B cell (primary cell): ENCODE data around the gene DOCK3. TPM values are rescaled to one million over a fixed set of nuclear protein-coding genes. Genes with fewer than 3 reads are reported as not detected.

Experiments used
- ATAC-seq: fragments of 200-7000 bp; cut with Tn5 transposase; one replicate; pipeline ENCODE4 v1.10.0; 2021; ENCODE audit warnings: low read depth, mild to moderate bottlenecking, moderate number of reproducible peaks, moderate library complexity
- CTCF ChIA-PET: fragments of 350-600 bp; sonication (Branson Sonifier 250); formaldehyde crosslinking; loops from one replicate; lab custom pipeline; 2021; ENCODE audit warnings: antibody characterized with exemption, inconsistent platforms; lab: Charles Lee
- POLR2A ChIA-PET: fragments of 350-600 bp; sonication (Branson Sonifier 250); formaldehyde crosslinking; loops from one replicate; lab custom pipeline; 2021; ENCODE audit warnings: antibody characterized with exemption; lab: Charles Lee
- DNase-seq: peaks from one replicate; pipeline ENCODE4 v3.0.0; 2013
- H2AFZ ChIP-seq: 2 replicates; pipeline ENCODE4 v1.6.1; 2012; ENCODE audit warnings: mild to moderate bottlenecking, low read depth, low read length; ENCODE audit not compliant: insufficient read depth, poor library complexity, severe bottlenecking
- H3K27ac ChIP-seq, 2 donors: 1 replicate in 1 of 2; 2 replicates in 1 of 2; pipeline ENCODE4 v1.5.1; 2012 to 2013; ENCODE audit warnings: low read length in 2 of 2, mild to moderate bottlenecking in 2 of 2, moderate library complexity in 1 of 2
- H3K27me3 ChIP-seq, 4 experiments: fragments of 200-600 bp in 1 of 4; sonication (generic) in 1 of 4; replicated peaks in 1 of 4; 1 replicate in 2 of 4; 2 replicates in 2 of 4; pipeline versions ENCODE4 v1.6.1 to v1.7.0; 2013 to 2016; ENCODE audit warnings: low read length in 3 of 4, mild to moderate bottlenecking in 2 of 4, mixed read lengths in 1 of 4, moderate library complexity in 1 of 4; ENCODE audit not compliant: insufficient read depth in 4 of 4, control insufficient read depth in 3 of 4; ENCODE audit errors: control extremely low read depth in 1 of 4
- H3K36me3 ChIP-seq, 2 experiments: replicated peaks in 1 of 2; 1 replicate in 1 of 2; 2 replicates in 1 of 2; pipeline versions ENCODE4 v1.6.1 to v1.7.1; 2013; ENCODE audit warnings: low read length in 1 of 2; ENCODE audit not compliant: insufficient read depth in 2 of 2, control insufficient read depth in 1 of 2; ENCODE audit errors: control extremely low read depth in 1 of 2, extremely low read depth in 1 of 2
- H3K4me1 ChIP-seq, 2 donors: fragments of 200-600 bp in 1 of 2; sonication (generic) in 1 of 2; 1 replicate in 1 of 2; 2 replicates in 1 of 2; pipeline versions ENCODE4 v1.5.1 to v1.6.1; 2013 to 2017; ENCODE audit warnings: low read length in 2 of 2; ENCODE audit not compliant: control insufficient read depth in 2 of 2, insufficient read depth in 2 of 2
- H3K4me2 ChIP-seq: replicated peaks from 2 replicates; pipeline ENCODE3; 2012; ENCODE audit warnings: mild to moderate bottlenecking, low read depth, low read length; ENCODE audit not compliant: poor library complexity, severe bottlenecking
- H3K4me3 ChIP-seq, 5 experiments: fragments of 200-600 bp in 1 of 5; sonication (generic) in 1 of 5; 1 replicate in 3 of 5; 2 replicates in 2 of 5; pipeline versions ENCODE4 v1.5.1 to v1.7.0; 2011 to 2016; ENCODE audit warnings: low read length in 4 of 5, mild to moderate bottlenecking in 4 of 5, low read depth in 2 of 5, control low read depth in 1 of 5, moderate library complexity in 1 of 5; ENCODE audit not compliant: insufficient read depth in 1 of 5; ENCODE audit errors: control extremely low read depth in 1 of 5, extremely low read depth in 1 of 5
- H3K79me2 ChIP-seq: fragments of 200-600 bp; sonication (generic); one replicate; pipeline ENCODE4 v1.6.0; 2016; ENCODE audit warnings: low read length; ENCODE audit not compliant: control insufficient read depth, insufficient read depth
- H3K9ac ChIP-seq: fragments of 200-600 bp; sonication (generic); 2 replicates; pipeline ENCODE4 v1.6.1; 2017; ENCODE audit warnings: mild to moderate bottlenecking, low read length, moderate library complexity
- H3K9me3 ChIP-seq, 3 donors: one replicate each; pipeline versions ENCODE4 v1.6.1 to v1.7.1; 2013; ENCODE audit warnings: low read length in 2 of 3; ENCODE audit not compliant: control insufficient read depth in 2 of 3, insufficient read depth in 1 of 3; ENCODE audit errors: control extremely low read depth in 1 of 3
- H4K20me1 ChIP-seq: 2 replicates; pipeline ENCODE4 v1.6.0; 2012; ENCODE audit warnings: mild to moderate bottlenecking, low read length; ENCODE audit not compliant: insufficient read depth, control insufficient read depth, poor library complexity, severe bottlenecking
- H3K27ac Mint-ChIP-seq: one replicate; pipeline ENCODE4 v1.8.0; 2021; ENCODE audit warnings: mixed read lengths
- H3K27me3 Mint-ChIP-seq: one replicate; pipeline ENCODE4 v1.8.0; 2021; ENCODE audit warnings: mixed read lengths
- H3K4me1 Mint-ChIP-seq: one replicate; pipeline ENCODE4 v1.8.0; 2021; ENCODE audit warnings: mixed read lengths
- H3K4me3 Mint-ChIP-seq: one replicate; pipeline ENCODE4 v1.8.0; 2021; ENCODE audit warnings: mixed read lengths
- H3K9me3 Mint-ChIP-seq: one replicate; pipeline ENCODE4 v1.8.0; 2022; ENCODE audit warnings: mixed read lengths; ENCODE audit not compliant: insufficient read depth
- EZH2 ChIP-seq: IDR thresholded peaks from 2 replicates; pipeline ENCODE4 v1.6.1; 2012; ENCODE audit warnings: borderline replicate concordance, low read depth, mild to moderate bottlenecking, moderate library complexity, low read length; ENCODE audit not compliant: insufficient read depth, poor library complexity, severe bottlenecking
- WGBS: methylation state at CpG from one replicate; pipeline ENCODE4 v1.1.5; 2013; ENCODE audit warnings: missing lambda C conversion rate; ENCODE audit not compliant: insufficient coverage; 5-methylcytosine and 5-hydroxymethylcytosine counted together
- intact Hi-C: fragments of 100-400 bp; cut with micrococcal nuclease; formaldehyde crosslinking; loops from one replicate; pipeline ENCODE4 v1.10.0; 2022
- polyA plus RNA-seq: library from polyadenylated mRNA; depleted of rRNA; stranded (reverse); fragments of >200 nt; gene quantifications from 2 replicates; pipeline ENCODE4 v1.2.3, GENCODE V29; 2012
- total RNA-seq, 2 donors: library from RNA; stranded (reverse); fragments of 120-200 nt in 1 of 2; gene quantifications; 1 replicate in 1 of 2; 2 replicates in 1 of 2; pipeline versions ENCODE4 v1.2.3 to v1.2.4, GENCODE V29; 2013 to 2022
- TF ChIP-seq, protein P1 (sequence below): fragments of 200-600 bp; IDR thresholded peaks from one replicate; pipeline ENCODE4 v1.8.0; 2022; ENCODE audit warnings: antibody characterized with exemption, mild to moderate bottlenecking

DOCK3 gene
- total and polyA plus RNA-seq, 2 donors (not counting 1 experiment from before 2014, with no cell fraction given): 0.06 to 0.30 TPM

DNA sequence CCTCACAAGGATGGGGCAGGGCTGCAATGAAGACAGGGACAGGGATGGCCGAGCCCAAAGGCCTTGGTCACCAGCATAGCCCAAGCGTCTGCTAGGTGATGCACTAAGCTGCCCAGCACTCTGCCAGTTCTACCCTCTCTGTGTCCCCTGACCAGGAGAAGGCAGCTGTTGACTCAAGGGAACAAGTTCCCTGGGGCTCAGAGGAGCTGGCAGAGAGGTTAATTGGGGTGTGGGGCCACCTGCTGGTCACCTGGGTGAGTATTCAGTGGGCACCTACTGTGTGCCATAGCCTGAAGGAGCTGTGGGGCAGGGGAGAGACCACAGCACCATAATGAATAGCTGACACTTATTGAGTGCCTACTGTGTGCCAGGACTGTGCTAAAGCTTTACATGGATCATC lies 22.0 kb upstream of the DOCK3 start:
- H2AFZ ChIP-seq: no peak overlapping the region
- 95% methylated on average over 2 of the region's 2 CpGs for WGBS
- intact Hi-C loops: loop anchor here (1.0 to 2.0 kb wide), 2 partner anchors 83 to 216 kb away; partner anchors contain the start of gene HEMK1
- no peaks in the 10 kb centered on the region for H3K27me3 ChIP-seq
- no peaks in the 10 kb centered on the region for H3K4me1 ChIP-seq
- H3K4me2 ChIP-seq: no peak overlapping the region
- no peak overlapping the region for H3K27ac Mint-ChIP-seq
- H3K4me3 Mint-ChIP-seq: no peak overlapping the region
- peaks cover 0 to 4% of the 10 kb centered on the region in 2 experiments for H3K36me3 ChIP-seq
- TF ChIP-seq, protein P1, sequence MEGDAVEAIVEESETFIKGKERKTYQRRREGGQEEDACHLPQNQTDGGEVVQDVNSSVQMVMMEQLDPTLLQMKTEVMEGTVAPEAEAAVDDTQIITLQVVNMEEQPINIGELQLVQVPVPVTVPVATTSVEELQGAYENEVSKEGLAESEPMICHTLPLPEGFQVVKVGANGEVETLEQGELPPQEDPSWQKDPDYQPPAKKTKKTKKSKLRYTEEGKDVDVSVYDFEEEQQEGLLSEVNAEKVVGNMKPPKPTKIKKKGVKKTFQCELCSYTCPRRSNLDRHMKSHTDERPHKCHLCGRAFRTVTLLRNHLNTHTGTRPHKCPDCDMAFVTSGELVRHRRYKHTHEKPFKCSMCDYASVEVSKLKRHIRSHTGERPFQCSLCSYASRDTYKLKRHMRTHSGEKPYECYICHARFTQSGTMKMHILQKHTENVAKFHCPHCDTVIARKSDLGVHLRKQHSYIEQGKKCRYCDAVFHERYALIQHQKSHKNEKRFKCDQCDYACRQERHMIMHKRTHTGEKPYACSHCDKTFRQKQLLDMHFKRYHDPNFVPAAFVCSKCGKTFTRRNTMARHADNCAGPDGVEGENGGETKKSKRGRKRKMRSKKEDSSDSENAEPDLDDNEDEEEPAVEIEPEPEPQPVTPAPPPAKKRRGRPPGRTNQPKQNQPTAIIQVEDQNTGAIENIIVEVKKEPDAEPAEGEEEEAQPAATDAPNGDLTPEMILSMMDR: peak; percentile 27
- TF ChIP-seq EZH2: no peak
- H3K27me3 Mint-ChIP-seq: no peaks in the 10 kb centered on the region
- no peaks in the 10 kb centered on the region for H3K4me1 Mint-ChIP-seq
- H3K4me3 ChIP-seq: no peak overlapping the region
- DNase-seq (peak; percentile 56), ATAC-seq (peak; percentile 68)
- ChIA-PET POLR2A (interaction anchor here (0.7 to 1.1 kb wide), 2 partner anchors 37 to 83 kb away, joined by 3 to 4 read pairs; partner anchors contain the start of gene HEMK1), CTCF (interaction anchor here (0.7 to 11.8 kb wide), 16 partner anchors 9 to 302 kb away, joined by 3 to 224 read pairs (median 4); partner anchors contain the start of genes C3orf18, CISH, CYB561D2 and DOCK3)
- no peaks in the 10 kb centered on the region for H4K20me1 ChIP-seq
- H3K9me3 Mint-ChIP-seq: no peaks in the 10 kb centered on the region
- no peak overlapping the region for H3K27ac ChIP-seq
- no peak overlapping the region for H3K9ac ChIP-seq
- no peaks in the 10 kb centered on the region for H3K9me3 ChIP-seq
- H3K79me2 ChIP-seq: no peaks in the 10 kb centered on the region

DNA sequence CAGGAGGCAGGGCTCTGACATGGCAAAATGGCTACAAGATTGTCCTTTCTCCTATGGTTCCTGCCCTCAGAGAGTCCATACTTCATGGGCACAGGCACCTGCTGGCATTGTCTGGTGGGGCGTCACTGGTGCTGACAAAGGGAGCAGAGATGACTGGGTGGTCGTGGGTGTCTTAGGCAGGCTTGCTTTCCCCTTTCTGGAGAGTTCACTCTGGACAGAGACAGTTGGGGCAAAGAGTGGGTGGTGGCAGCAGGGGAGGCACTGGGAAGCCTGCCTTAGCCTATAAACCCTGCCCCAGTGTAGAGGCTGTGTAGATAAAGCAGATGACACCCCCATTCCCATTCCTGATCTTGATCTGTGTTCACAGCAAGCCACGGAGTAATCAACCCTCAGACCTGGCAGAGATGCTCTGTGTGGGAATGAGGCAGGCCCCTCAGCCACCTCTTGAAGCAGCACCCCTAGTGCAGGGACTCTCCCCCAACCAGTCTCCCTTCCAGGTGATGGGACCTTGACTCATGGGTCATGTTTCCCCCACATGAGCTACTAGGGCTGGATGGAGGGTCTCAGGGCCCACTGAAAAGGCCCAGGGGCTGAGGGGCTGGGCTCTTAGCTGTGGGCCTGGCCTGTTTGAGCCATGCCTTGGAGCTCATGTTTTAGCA lies 20.7 kb upstream of the DOCK3 start:
- Mint-ChIP-seq H3K27me3 (no peaks in the 10 kb centered on the region), H3K9me3 (no peaks in the 10 kb centered on the region), H3K4me3 (no peak overlapping the region), H3K27ac (no peak overlapping the region), H3K4me1 (no peaks in the 10 kb centered on the region)
- Histone ChIP-seq H3K9me3 (no peaks in the 10 kb centered on the region), H3K4me3 (no peak overlapping the region), H3K4me1 (no peaks in the 10 kb centered on the region), H2AFZ (no peak overlapping the region), H3K36me3 (no peaks in the 10 kb centered on the region), H3K79me2 (no peaks in the 10 kb centered on the region), H3K4me2 (no peak overlapping the region), H4K20me1 (no peaks in the 10 kb centered on the region), H3K27me3 (no peaks in the 10 kb centered on the region), H3K9ac (no peak overlapping the region), H3K27ac (no peak overlapping the region)
- ChIA-PET POLR2A (no interaction called here), CTCF (interaction anchor here (1.0 to 11.8 kb wide), 6 partner anchors 11 to 86 kb away, joined by 4 to 224 read pairs (median 6); partner anchors contain the start of genes C3orf18, CISH and MAPKAPK3)
- DNase-seq (no peak), ATAC-seq (no peak)
- TF ChIP-seq EZH2: no peak
- TF ChIP-seq, protein P1: no peak
- 73% methylated on average over 3 of the region's 3 CpGs for WGBS
- intact Hi-C loops: loop anchor here (1.0 to 2.0 kb wide), 2 partner anchors 85 to 217 kb away; partner anchors contain the start of gene HEMK1
